RPMI7951 (cell line): ENCODE results near the gene PON2. TPM values are rescaled to one million over a fixed set of nuclear protein-coding genes. Genes with fewer than 3 reads are reported as not detected.

Experiments used
- total RNA-seq: library from RNA; depleted of rRNA; stranded (reverse); fragments of >200 nt; shearing (Covaris generic); gene quantifications from 2 replicates; pipeline ENCODE4 v1.2.3, GENCODE V29; 2014; rRNA removed

PON2 gene
- total RNA-seq, 1 experiment from 2014 or later, result 183 TPM

Other genes starting within 250 kb of the PON2 start
- gene PON1, start 110.5 kb downstream of the PON2 start, total RNA-seq, result not detected in 2 replicates
- gene PON3, start 38.7 kb downstream of the PON2 start, total RNA-seq, result not detected in 2 replicates
- 0.12 and 0.39 TPM in 2 replicates for gene ASB4, start 50.9 kb upstream of the PON2 start, total RNA-seq
- 1.7 and 2.3 TPM in 2 replicates for gene PDK4, start 161.5 kb upstream of the PON2 start, total RNA-seq